HG02970 (cell line): Measurements from ENCODE around the gene DAAM1.

ENCODE experiments used
- ATAC-seq: cut with Tn5 transposase; IDR thresholded peaks from one replicate; pipeline ENCODE4 v1.9.1; 2021; ENCODE audit warnings: mild to moderate bottlenecking, moderate library complexity, moderate number of reproducible peaks; ENCODE audit not compliant: unreplicated experiment, low FRiP score

DAAM1 gene

DNA sequence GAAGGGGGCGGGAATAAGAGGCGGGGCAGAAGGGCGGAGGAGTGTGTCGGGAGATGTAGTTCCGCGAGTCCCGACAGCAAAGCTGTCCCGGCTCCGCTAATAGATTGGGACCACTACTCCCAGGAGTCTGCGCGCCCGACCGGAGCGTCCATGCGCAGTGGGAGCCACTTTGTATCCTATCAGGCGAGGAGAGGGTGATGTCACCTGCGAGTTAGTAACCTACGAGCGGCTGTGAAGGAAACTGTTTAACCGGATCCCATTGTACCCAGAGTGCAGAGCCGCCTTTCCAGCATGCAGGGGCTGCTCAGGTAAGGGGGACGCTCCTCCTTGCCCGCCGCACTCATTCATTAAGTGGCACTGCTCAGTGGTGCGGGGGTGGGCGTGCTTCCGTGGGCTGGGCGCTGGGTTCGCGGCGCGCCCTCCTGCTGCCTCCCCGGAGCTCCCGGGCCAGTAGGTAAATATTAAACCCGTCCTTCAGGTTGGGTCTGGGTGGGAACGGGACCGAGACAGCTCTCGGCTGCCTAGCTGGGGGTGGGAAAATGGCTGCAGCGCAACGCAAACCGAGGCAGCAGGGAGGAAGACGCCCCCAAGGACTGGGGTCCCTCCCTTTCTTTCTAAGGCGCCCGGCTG, at the start of gene DAAM1:
TSS of gene DAAM1 (plus strand) at position 207 of the 630 bp plus-strand sequence. CDS start 74,811 bp downstream, outside the sequence.
- peak; percentile 86 for ATAC-seq

DNA sequence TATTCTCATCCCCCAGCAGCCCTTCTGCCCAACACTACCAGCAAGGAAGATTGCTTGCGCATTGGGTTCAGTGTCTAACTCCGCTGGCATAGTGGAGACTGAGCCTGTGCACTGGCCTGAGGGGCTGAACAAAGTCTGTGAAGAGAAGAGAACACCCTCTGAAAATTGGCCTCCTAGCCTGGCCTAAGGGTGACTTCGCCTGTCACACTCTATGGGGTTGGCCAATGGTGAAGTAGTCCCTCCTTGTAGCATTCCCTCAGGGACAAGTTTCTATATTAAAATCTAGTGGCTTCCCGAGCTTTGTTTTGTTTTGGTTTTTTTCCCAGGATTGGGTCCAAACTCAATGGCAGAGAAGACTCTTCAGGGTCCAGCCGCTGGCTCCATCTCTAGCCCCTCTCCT, 49.1 kb upstream of the DAAM1 start:
- ATAC-seq, result no peak

DNA sequence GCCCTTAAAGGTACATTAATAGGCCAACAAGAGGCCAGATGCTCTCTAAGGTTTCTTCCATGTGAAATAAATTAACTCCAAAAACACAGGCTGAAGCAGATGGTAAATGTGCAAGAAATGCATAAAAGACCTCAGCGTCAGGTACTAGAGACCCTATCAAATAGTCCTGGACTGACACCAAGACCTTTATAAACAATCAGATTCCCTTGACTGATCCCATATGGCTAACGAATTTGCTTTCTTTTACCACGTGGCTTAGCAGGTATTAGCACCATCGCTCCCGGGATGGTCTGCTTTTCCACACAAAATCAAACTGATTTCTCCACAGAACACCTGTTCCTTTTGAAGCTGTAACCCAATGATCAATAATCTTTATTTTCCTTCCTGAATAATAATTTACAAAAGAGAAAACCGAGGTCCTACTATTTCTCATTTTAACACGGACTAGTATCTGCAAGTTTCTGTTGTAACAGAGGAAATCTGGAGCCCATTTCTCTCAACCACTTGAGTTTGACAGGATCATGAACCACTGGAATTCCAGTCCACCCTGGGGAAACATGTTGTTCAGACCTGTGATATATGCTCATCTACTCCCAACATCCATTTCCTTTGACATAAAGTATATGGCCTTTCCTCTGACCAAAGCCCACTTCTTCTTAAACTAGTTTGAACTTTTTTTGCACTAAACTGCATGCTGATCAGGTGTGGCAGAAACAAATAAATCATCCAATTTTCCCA, 48.2 kb upstream of the DAAM1 start:
- ATAC-seq, result no peak

DNA sequence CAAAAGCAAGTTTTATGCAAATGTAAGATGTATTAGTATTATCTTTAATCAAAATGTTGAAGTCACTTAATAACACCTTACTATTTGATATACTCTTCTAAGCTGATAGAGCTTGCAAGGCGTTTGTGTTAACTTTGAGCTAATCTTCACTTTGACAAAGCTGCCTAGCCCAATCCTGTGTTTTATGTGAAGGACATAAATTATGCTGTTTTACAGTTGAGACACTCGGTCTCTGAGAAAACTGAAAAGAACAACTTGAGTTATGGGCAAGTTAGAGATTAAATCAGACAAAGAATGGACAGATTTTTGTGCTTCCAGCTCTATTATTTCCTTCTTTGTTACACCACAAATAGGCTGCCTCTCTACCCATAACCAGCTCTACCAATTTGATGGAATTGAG, 42.0 kb upstream of the DAAM1 start:
- ATAC-seq, result no peak

DNA sequence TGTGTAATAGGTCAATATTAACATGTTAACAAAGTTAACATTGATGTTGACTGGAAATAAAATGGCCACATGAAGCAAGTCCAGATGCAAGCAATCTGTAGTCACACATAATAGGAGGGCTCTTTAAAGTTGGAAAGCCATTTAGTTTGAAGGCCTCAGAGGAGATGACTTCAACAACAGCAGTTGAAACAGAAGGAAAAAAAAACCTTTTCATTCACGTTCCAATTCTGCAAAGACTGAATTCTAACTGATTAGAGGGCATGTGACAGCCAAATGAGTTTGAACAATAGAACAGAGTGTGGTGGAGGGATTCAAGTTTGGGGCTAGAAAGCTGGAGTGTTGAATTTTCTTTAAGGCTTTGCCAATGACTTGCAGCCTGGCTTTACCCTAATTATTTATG, 41.5 kb upstream of the DAAM1 start:
- ATAC-seq, result no peak

DNA sequence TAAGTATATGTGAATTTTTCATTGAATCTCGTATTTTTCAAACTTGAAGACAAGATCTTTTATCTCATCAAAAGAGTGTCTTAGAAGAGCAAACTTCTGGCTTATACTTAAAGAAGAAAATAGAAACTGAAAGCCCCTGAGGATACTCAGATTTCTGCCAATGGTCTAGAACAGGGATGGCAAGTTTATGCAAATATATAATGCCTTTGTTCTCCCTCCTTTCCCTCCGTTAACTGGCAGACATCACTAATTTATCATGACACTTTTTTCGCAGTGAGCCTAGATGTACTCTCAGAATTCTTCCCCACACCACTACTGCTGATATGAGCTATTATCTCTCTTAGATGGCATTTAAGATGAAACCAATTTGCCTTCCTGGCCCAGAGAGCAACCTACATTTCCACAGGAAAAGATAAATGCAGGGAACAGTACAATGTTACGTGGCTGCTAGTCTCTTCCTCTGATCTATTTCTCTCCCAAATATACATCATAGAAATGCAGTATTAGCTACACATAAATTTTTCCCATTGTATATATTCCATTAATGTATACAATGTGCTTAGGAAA, 40.0 kb upstream of the DAAM1 start:
- no peak for ATAC-seq

DNA sequence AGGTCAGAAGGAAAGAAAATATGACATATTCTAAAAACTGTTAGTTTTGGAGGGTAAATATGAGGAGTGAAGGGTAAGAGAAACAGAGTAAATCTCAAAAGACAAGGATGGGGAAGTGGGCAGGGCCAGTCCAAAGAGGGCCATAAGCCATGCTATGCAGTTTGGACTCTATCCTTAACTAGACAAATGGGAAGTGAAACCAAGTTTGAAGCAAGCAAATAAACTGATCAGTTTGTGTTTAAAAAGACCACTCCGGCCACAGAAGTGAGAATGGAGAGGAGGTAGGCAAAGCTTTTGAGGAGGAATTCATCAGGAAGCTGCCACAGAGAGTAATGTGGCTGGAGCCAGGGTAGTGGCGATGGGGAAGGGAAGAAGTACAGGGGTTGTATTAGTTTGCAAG, 37.5 kb upstream of the DAAM1 start:
- ATAC-seq, result no peak

DNA sequence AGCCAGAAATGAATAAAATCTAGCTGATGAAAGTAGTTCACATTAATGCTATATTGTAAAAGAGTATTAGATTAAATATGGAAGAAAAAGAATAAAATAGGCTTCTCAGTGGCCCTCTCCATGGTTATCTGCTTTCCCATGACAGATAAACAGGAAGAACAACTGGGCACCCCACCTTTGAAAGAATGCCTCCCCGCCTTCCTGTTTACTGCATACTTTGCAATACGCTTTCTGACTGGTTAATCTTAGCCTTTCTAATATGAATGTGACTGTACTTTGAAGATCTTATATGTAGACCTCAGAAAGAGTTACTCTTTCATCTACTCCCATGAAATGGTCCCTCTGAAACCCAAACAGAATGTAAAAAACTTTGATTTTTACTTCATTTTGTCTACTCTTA, 34.1 kb upstream of the DAAM1 start:
- ATAC-seq, result no peak

DNA sequence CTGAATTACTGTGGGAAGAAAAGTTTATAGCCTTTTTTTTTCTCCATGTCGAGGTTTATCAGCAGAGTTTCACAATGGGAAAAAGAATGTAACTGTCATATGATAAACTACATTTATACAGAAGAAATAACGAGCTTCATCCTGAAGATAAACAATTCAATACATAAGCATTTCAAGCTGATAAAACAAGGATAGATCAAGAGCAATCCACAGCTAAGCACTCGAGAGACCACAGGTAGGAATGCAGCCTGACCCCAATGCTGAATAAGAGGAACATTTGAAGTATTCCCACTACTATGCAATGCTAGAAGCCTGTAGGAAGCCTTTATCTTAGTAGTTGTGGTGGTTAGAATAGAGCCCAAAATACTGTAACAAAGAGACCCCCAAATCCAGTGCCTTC, 32.6 kb upstream of the DAAM1 start:
- no peak for ATAC-seq

DNA sequence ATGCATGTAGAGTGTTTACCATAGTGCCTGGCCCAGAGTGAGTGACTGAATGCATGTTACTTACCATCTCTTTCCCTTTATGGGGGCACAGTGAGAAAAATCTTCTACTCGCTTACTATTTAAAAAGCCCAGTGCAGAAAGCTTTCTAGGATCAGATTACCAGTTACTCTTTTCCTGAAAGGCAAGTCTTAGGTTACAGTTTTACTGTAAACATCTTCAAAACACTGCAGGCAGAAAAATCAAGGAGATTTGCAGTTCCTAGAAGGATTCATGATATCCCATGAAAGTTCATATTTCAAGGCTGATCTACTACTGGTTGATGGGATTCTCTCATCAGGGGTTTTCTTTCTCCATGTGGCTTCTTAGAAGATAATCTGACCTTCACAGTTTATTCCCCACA, 29.3 kb upstream of the DAAM1 start:
- no peak for ATAC-seq

DNA sequence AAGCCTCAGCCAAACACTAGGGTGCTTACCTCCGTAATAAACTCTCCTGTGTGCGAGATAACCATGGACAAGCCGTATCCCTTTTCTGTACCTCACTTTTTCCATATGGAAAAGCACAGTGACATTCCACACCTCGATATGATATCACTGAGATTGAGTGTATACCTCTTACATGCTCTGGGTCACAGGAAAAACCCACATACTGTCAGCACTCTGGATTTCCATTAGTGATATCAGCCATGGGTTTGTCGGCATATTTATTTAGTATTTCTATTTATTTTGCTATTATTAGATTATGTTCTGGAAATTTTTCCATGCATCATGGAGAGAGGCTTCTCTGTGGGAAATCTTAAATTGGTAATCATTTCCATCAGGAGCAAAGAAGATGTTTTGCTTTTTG, 28.0 kb upstream of the DAAM1 start:
- no peak for ATAC-seq

DNA sequence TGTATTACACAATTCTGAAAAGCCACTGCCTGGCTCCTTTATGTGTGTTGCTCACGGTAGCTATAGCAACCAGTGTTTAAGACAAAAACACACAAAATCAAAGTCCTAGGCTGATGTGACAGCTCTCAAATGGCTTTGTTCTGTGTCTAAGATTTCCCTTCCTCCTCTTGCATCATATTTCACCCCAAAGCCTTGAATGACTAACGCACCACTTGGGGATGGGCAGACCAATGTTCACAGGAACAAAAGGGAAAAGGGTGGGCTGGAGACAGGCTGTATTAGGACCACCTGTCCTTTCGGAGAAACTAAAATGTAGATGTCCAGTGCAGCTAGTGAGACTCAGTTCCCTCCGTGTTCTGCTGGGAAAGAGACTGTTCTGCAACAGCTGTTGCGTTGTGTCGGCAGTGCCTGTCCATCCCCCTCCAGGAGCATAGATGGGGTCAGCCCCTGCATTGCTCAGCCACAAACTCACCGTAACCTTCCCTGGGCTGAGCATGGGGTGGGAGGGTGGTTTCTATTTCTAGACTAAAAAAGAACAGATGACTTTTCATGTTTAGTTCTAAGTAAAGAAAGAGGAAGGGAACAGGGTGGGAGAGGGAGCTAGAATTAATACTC, 26.8 kb upstream of the DAAM1 start:
- no peak for ATAC-seq

DNA sequence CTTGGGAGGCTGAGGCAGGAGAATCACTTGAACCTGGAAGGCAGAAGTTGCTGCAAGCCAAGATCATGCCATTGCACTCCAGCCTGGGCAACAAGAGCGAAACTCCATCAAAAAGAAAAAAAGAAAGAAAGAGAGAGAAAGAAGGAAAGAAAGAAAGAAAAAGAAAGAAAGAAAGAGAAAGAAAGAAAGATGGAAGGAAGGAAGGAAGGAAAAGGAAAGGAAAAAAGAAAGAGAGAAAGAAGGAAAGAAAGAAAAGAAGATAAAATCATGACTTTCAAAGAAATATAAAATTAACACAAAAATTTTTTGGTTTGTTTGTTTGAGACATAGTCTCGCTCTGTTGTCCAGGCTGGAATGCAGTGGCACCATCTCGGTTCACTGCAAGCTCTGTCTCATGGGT, 22.2 kb upstream of the DAAM1 start:
- ATAC-seq, result no peak

DNA sequence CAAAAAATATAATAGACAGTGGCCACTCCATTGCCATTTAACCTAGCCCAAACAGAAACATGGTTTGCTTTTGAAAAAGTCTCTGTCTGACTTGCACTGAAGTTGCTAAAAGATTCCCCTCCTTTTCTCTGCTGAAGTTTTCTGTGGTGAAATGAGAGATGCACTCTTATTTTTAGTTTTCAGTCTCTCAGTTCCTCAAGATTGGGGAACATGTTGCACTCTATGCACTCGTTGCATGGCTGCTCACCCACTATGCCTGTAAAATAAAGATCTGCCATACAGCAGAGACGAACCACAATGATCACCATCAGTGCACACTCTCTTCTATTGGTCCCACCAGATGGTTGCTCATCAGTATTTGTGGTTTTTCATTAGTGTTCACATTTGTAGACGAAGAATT, 13.1 kb upstream of the DAAM1 start:
- ATAC-seq, result peak; percentile 78

DNA sequence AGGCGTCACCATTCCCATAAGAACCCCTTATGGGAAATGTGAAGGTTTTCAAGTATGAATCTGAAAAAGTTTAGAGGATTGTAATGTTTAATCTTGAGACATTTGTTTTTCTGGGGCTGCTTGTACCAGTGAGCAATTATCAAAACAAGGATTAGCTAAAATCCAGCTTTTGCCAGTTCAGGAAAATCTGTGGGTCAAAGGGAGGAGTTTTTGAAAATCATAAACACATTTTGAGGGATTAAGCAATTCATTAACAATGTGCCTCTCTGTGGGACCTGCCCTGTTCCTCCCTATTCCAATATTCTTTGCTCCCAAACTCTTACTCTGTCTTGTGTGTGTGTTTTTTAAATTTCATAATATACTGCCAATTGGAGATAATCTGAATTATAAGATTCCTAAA, 11.7 kb upstream of the DAAM1 start:
- ATAC-seq, result no peak

DNA sequence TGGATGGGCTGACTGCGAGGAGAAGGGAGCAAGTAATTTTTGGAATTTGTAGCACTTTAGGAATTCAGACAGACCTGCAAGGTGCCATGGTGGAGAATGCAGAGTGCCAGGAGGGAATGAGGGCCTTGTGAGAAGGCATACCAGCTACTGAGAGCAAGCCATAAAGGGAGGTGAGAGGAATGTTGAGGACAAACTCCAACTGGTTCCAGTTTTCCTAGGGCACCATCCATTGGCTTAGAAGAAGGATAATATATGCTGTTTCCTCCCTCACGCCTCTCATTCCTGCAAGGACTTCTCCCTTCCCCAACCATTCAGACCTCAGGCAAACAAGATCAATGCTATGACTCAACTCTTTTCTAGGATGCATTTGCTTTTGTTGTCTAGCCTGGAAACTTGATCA, 11.2 kb upstream of the DAAM1 start:
- ATAC-seq, result no peak

DNA sequence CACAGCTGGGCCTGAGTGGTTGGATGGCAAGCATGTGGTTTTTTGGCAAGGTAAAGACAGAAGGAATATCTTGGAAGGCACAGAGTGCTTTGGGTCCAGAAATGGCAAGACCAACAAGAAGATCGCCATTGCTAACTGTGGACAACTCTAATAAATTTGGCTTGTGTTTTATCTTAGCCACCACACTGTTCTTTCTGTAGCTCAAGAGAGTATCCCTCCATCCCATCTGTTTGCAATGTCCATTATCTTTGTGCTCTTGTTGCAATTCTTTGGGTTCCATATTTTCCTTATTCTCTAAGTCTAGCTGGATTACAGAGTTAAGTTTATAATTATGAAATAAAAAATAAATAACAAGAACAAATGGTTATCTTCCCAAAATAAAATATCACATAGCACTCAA, 6.7 kb upstream of the DAAM1 start:
- no peak for ATAC-seq

DNA sequence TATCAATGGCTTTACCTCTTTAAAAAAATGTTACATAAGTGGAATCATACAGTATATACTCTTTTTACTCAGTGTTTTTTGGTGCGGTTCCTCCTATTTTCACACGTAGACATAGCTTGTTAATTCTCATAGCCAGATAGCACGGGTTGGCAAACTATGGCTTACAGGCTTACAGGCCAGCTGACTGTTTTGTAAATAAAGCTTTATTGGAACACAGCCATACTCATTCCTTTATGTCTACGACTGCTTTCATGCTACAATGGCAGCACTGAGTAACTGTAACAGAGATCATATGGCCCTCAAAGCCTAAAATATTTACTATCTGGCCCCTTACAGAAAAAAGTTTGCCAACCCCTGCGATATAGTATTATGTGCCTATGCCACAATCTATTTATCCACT, 5.8 kb upstream of the DAAM1 start:
- ATAC-seq, result no peak

DNA sequence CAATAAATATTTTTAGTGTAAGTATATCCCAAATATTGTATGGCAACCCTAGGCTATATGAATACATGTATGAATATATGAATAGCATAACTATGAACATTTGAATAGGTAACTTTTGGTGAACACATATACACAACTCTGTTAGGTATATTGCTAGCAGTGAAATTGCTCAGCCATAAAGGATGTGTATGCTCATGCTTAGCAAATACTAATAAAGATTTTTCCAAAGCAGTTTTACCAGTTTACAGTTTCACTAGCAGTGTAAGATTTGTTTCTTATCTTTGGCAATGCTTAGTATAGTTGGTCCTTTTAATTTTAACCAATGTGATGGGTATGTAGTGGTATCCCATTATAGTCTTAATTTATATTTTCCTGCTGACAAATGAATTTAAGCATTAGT, 5.3 kb upstream of the DAAM1 start:
- no peak for ATAC-seq

DNA sequence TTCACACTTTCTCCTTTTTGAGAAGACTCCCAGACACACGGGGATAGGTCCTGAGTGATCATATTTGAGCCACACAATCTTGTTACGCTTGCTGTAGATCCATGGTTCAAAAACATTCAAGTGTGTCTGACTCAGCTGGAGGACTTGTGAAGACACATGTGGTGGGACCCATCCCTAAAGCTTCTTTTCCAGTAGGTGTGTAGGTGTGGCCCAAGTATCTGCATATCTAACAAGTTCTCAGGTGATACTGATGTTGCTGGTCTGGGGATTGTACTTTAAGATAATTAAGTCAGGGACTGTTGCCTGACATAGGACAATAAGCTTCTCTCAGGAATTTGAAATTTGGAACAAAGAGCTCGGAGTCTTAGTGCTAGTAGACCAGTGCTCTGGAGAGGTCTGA, 4.1 kb upstream of the DAAM1 start:
- no peak for ATAC-seq

DNA sequence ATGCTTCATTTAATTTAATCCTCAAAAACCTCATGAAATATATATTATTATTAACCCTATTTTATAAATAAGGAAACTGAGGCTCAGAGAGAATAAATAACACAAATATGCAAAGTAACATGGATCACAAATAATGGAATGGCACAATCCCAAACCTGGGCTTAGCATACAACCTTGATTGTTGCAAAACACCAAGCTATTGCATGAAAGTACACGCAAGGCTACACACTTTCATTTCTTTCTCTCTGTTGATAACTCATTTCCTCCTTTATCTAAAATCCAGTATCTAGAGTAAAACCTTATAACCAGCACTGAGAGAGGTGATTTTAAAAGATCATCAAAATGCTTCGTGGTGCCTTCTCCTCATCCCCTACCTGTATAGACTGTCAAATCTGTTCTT, 2.8 kb upstream of the DAAM1 start:
- ATAC-seq, result no peak

DNA sequence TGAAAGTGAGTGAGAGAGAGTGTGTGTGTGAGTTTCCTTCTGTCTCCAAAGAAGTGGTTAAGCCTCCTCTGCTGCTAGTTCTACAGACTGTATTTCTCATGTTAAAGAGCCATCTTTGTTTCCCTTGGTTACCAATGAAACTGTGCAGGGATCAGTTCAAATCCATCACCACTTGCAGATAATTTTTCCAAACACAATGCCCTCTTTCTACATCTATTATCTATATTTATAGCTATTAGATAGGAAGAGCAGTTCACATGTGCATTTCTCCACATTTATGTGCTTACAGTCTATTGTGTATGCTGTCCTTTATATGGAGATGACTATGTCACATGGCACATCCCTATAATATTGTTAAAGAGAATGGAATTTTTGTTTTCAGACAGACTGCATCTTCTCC, 2.2 kb upstream of the DAAM1 start:
- no peak for ATAC-seq
